ENCODE measurements around the gene CALD1.
A peak's percentile ranks its signal among the peaks of the same experiment; 100 is the strongest.

CALD1 gene

DNA sequence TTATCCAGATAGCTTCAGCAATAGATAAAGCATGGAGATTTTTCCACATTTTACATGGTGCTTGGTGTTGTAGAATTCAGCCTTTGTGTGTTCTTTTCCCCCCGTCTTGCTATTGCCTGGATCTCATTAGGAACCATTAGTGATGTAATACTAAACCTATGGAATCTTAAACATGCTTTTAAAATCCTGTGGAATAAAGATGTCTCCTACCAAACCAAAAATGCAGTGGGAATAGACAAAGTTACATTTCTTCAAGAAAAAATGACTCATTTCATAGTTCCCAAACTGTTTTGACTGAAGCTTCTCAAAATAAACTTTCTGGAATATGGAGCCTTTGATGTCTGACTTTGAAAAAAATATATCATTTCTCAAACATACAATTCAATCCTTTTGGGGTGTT lies 44.0 kb downstream of the CALD1 start:
- H3K4me3 Mint-ChIP-seq = no peak overlapping the region
- H3K9me3 Mint-ChIP-seq = no peaks in the 10 kb centered on the region
- H3K36me3 Mint-ChIP-seq (ENCODE audit: low read depth) = peaks cover 13% of the 10 kb centered on the region
- peaks cover 57% of the 10 kb centered on the region for H3K4me1 Mint-ChIP-seq
- no peaks in the 10 kb centered on the region for H3K27me3 Mint-ChIP-seq (ENCODE audit: low read depth)
- peak overlapping the region; percentile 28 to 87 (median 73) for H3K27ac Mint-ChIP-seq
- TF ChIP-seq, protein P1, sequence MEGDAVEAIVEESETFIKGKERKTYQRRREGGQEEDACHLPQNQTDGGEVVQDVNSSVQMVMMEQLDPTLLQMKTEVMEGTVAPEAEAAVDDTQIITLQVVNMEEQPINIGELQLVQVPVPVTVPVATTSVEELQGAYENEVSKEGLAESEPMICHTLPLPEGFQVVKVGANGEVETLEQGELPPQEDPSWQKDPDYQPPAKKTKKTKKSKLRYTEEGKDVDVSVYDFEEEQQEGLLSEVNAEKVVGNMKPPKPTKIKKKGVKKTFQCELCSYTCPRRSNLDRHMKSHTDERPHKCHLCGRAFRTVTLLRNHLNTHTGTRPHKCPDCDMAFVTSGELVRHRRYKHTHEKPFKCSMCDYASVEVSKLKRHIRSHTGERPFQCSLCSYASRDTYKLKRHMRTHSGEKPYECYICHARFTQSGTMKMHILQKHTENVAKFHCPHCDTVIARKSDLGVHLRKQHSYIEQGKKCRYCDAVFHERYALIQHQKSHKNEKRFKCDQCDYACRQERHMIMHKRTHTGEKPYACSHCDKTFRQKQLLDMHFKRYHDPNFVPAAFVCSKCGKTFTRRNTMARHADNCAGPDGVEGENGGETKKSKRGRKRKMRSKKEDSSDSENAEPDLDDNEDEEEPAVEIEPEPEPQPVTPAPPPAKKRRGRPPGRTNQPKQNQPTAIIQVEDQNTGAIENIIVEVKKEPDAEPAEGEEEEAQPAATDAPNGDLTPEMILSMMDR (IDR thresholded peaks at IDR 0.05; ENCODE audit: unreplicated experiment in 3 of 3) = no peak

DNA sequence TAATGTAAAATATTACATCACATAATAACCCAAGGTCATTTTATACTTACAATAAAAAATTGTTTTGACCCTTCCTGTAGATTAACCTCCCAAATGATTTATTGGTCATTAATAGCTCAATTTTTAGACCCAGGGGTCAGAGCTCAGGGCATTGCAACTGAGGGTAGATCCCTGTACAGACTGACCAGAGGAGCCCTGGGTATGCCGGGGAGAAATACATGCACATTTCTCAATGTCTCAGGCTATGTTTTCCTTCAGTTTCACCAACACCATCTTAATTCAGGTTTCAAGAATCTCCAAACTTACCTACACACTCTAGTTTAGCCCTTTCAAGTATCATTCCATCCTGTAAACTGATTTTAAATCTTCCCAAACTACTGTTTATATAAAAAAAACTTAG lies 46.2 kb downstream of the CALD1 start:
- Mint-ChIP-seq H3K4me1 (peaks cover 58% of the 10 kb centered on the region), H3K27ac (peak overlapping the region in 2 of 3 experiments; percentile 52 to 67), H3K4me3 (peak overlapping the region in 2 of 3 experiments; percentile 14 to 61), H3K9me3 (no peaks in the 10 kb centered on the region), H3K36me3 (ENCODE audit: low read depth) (peaks cover 5% of the 10 kb centered on the region), H3K27me3 (ENCODE audit: low read depth) (no peaks in the 10 kb centered on the region)
- TF ChIP-seq, protein P1 (IDR thresholded peaks at IDR 0.05; ENCODE audit: unreplicated experiment in 3 of 3) = no peak

DNA sequence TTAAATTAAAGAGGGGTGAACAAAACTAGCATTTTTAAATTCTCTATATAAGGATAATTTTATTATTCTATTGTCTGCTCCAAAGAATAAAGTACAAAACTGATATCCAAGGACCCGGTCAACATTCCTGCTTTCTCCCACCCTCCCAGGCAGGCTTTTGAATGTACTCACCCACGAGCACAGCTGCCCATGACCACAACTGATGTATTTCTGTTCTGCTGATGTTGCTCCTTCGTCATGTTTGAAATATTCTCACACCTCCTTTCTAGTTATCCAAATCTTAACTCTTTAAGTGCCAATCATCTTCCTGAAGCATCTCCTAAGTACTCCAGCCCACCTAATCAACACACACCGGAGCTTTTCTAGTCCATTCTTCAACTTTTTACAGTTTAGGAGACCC lies 46.7 kb downstream of the CALD1 start:
- H3K4me3 Mint-ChIP-seq = peak overlapping the region in 2 of 3 experiments; percentile 52 to 61
- TF ChIP-seq, protein P1 (IDR thresholded peaks at IDR 0.05; ENCODE audit: unreplicated experiment in 3 of 3) = no peak
- H3K4me1 Mint-ChIP-seq = peaks cover 60% of the 10 kb centered on the region
- peak overlapping the region in 2 of 3 experiments; percentile 52 to 67 for H3K27ac Mint-ChIP-seq
- peaks cover 5% of the 10 kb centered on the region for H3K36me3 Mint-ChIP-seq (ENCODE audit: low read depth)
- H3K9me3 Mint-ChIP-seq = no peaks in the 10 kb centered on the region
- no peaks in the 10 kb centered on the region for H3K27me3 Mint-ChIP-seq (ENCODE audit: low read depth)

DNA sequence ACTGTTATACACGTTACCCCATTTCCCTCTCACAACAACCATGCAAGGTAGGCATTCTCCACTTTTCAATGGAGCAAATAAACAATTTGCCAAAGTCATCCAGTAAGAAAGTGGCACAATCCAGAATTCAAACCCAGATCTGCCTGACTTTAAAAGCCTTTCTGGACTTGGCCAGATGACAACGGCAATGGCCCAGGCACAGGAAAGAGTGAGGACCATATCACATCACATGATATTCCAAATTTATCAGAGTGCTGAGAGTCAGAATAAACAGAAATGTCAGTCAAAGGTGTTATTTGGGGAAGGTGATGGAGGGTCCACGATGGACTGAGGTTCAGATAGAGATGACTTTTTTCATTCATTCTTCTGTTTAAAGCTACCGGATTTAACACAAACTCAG lies 48.0 kb downstream of the CALD1 start:
- H3K27me3 Mint-ChIP-seq (ENCODE audit: low read depth) = no peaks in the 10 kb centered on the region

GRCh38 chr7:134827889-134828288 lies 48.5 kb downstream of the CALD1 start:
- no peaks in the 10 kb centered on the region for H3K27me3 Mint-ChIP-seq (ENCODE audit: low read depth)
- TF ChIP-seq, protein P1 (IDR thresholded peaks at IDR 0.05; ENCODE audit: unreplicated experiment in 3 of 3) = no peak
- no peaks in the 10 kb centered on the region for H3K36me3 Mint-ChIP-seq (ENCODE audit: low read depth)

More for the DNA sequence above, 48.0 kb downstream of the CALD1 start:
- peaks cover 62% of the 10 kb centered on the region for H3K4me1 Mint-ChIP-seq
- TF ChIP-seq, protein P1 (IDR thresholded peaks at IDR 0.05; ENCODE audit: unreplicated experiment in 3 of 3) = no peak
- no peak overlapping the region for H3K4me3 Mint-ChIP-seq
- no peaks in the 10 kb centered on the region for H3K36me3 Mint-ChIP-seq (ENCODE audit: low read depth)
- H3K9me3 Mint-ChIP-seq = no peaks in the 10 kb centered on the region
- no peak overlapping the region for H3K27ac Mint-ChIP-seq

DNA sequence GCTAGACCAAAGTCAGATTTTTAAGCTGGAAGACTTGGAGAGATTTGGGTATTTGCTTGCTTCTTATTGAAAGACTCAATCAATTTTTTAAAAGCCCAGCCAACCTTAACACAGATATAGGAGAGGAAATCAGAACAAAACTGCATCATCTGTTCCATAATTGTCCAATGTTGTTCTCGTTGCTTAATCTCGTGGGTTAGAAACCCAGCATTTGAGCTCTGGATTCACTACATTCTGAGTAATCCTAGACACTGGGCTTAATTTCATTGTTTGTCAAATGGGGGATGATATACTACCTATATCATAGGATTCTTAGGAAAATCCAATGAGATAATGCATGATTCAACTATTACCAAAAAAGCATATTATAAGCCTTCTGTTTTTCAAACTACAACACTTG lies 48.9 kb downstream of the CALD1 start:
- H3K27me3 Mint-ChIP-seq (ENCODE audit: low read depth) = no peaks in the 10 kb centered on the region
- H3K4me3 Mint-ChIP-seq = no peak overlapping the region
- no peaks in the 10 kb centered on the region for H3K9me3 Mint-ChIP-seq
- peak overlapping the region in 2 of 3 experiments; percentile 49 to 71 for H3K27ac Mint-ChIP-seq
- peaks cover 56% of the 10 kb centered on the region for H3K4me1 Mint-ChIP-seq
- H3K36me3 Mint-ChIP-seq (ENCODE audit: low read depth) = no peaks in the 10 kb centered on the region
- TF ChIP-seq, protein P1 (IDR thresholded peaks at IDR 0.05; ENCODE audit: unreplicated experiment in 3 of 3) = no peak

More at GRCh38 chr7:134827889-134828288, 48.5 kb downstream of the CALD1 start:
- Mint-ChIP-seq H3K27ac (peak overlapping the region in 2 of 3 experiments; percentile 49 to 71), H3K4me1 (peaks cover 61% of the 10 kb centered on the region), H3K9me3 (no peaks in the 10 kb centered on the region), H3K4me3 (no peak overlapping the region)
